ENCODE results near the gene NPY1R.

NPY1R gene

DNA sequence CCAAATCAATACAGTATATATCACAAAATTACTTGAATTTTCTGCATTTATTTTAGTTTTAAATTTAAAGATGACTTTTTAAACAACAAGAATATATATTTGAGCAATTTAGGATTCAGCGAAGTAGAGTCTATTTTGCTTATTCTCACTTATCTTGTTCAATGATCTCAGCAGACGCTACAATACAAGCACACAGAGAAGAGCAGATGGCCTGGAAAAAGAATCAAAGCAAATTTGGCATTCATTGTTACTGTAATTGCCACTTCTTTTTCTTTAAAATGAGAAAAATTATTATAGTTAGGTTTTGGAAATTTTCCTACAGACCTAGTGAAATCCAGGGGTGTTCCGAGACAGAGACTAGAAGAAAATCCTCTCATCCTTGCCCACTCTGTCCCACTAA, 57.5 kb downstream of the NPY1R start:
- no peak for DNase-seq
